ENCODE data around the gene DNASE1L2.
"Not testable (repeated sequence)": the region's sequence is repeated elsewhere in the genome, so short reads cannot be mapped to it uniquely, and the experiment has no call there.

DNASE1L2 gene, protein sequence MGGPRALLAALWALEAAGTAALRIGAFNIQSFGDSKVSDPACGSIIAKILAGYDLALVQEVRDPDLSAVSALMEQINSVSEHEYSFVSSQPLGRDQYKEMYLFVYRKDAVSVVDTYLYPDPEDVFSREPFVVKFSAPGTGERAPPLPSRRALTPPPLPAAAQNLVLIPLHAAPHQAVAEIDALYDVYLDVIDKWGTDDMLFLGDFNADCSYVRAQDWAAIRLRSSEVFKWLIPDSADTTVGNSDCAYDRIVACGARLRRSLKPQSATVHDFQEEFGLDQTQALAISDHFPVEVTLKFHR

GRCh38 chr16:2236337-2237101 lies at the start of gene DNASE1L2:
DNASE1L2 (plus strand) TSS chr16:2236444; CDS start chr16:2236817, 373 bp downstream.
- DNase-seq, result no peak

GRCh38 chr16:2186505-2186904 lies 49.7 kb upstream of the DNASE1L2 start:
- DNase-seq, result no peak

DNA sequence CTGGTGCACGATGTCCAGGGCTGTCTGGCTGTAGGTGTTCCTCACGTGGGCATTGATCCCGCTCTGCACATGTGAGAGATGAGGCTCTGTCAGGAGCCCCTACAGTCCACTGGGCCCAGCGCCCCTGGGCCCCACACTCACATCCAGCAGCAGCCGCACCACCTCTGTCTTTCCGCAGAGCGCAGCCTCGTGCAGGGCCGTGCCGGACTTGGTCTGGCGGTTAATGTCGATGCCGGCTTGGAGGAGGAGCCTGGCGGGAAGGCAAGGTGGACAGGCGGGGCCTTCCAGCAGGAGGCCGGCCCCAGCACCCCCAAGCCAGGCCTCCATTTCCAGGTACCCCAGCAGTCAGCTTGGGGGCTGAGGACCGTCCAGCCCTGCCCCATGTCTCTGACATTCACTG lies 49.0 kb upstream of the DNASE1L2 start:
- no peak for DNase-seq

- no peak for DNase-seq
Measured at GRCh38 chr16:2188395-2188794, 47.8 kb upstream of the DNASE1L2 start.

DNA sequence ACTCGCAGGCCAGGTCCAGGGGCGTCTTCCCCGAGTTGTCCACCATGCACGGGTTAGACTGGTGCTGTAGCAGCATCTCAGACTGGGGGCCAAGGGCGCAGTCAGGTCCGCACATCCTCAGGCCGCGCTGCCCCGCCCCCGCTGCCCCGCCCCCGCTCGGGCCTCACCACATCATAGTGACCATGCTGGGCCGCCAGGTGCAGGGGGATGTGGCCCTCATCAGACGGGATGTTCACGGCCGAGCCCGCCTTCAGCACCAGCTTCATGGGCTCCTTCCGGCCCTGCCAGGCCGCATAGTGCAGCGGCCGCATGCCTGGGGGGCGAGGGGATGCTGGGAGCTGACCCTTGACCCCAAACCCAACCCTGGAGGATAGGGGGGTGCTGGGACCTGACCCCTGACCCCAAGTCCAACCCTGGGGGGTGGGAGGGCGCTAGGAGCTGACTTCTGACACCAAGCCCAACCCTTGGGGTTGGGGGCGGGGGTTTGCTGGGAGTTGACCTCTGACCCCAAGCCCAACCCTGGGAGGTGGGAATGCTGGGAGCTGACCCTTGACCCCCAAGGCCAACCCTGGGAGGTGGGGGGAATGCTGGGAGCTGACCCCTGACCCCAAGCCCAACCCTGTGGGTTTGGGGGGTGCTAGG lies 46.9 kb upstream of the DNASE1L2 start:
- DNase-seq, result no peak

DNA sequence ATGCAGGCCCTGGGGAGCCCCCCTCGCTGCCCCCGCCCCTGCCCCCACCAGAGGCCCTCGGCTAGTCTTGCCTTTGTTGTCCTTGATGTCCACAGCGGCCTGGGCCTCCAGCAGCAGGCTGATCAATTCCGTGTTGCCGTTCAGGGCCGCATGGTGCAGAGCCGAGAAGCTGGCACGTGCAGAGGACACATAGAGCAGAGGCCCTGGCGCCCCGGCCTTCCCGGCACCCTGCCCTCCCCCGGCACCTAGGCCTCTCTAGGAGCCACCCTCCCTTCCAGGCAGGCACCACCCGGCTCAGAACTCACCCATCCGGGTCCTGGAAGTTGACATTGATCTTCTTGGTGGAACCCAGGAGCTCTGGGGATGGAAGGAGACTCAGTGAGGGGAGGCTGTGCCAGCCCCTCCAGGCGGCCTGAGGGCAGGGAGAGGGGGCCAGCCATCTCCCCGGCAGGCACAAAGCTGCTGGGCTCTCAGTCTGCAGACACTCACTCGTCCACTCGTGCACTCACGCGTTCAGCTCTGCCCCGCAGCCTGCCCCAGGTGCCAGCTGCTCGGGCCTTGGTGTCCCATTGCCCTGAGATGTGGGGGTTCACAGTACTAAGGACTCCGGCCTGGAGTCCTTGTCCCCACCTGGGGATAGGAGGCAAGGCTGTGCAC lies 46.1 kb upstream of the DNASE1L2 start:
- no peak for DNase-seq

DNA sequence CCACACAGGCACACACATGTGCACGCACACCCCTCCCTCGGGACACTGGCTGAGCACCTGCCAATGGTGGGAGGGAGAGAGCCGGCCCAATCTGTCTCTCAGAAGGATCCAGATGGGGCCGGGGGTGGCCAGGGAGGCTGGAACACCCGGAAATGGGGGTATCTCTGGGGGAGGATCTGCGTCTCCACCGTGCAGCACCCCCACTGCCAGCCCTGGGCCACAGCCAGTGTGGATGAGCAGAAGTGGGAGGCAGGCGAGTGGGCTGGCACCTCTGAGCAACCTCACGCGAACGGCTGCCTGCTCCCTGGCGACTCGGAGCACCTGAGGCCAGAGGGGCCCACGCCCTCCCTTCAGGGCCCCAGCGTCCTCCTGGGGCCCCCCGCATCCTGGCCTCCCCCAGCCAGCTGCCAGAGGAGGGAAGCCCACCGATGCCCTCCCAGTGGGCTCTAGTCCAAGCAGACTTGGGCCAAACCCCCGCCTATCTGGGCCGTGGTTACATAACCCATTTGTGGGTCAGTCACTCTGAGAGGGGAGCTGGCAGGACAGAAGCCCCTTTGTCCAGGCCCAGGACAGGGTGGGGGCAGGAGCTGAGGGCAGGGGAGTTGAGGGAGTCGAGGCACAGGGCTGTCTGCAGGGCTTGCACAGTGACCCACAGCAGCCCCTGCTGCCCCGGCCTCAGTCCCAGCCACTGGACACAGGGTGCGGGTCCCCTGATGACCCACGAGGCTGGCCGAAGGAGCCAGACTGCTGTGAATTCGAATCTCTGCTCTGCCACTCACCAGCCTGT lies 45.4 kb upstream of the DNASE1L2 start:
- no peak for DNase-seq

- no peak for DNase-seq
Measured at GRCh38 chr16:2191446-2191706, 44.9 kb upstream of the DNASE1L2 start.

GRCh38 chr16:2194166-2194834 lies 41.9 kb upstream of the DNASE1L2 start:
- DNase-seq, result peak in 2 of 3 experiments; percentile 37 to 73

DNA sequence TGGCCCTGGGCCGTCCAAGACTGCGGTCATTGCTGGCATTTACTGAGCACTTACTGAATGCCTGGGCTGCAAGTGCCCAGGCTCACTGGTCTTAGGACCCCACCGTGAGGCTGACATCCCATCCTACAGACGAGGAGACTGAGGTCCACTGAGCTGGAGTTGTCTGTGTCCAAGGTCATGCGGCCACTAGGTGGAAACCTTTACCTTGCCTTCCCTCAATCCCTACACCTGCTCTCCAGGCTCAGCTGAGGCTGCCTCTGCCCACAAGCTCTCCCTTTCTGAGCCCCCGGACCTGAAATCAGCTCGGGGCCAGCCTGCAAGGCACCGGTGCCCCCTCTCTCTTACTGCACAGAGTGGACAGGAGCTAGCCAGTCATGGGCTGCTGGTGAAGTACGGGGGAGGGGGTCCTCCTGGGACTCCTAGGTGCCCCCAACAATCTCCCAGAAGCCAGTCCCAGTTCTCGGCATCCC lies 41.4 kb upstream of the DNASE1L2 start:
- peak; percentile 64 to 82 (median 74) for DNase-seq

DNA sequence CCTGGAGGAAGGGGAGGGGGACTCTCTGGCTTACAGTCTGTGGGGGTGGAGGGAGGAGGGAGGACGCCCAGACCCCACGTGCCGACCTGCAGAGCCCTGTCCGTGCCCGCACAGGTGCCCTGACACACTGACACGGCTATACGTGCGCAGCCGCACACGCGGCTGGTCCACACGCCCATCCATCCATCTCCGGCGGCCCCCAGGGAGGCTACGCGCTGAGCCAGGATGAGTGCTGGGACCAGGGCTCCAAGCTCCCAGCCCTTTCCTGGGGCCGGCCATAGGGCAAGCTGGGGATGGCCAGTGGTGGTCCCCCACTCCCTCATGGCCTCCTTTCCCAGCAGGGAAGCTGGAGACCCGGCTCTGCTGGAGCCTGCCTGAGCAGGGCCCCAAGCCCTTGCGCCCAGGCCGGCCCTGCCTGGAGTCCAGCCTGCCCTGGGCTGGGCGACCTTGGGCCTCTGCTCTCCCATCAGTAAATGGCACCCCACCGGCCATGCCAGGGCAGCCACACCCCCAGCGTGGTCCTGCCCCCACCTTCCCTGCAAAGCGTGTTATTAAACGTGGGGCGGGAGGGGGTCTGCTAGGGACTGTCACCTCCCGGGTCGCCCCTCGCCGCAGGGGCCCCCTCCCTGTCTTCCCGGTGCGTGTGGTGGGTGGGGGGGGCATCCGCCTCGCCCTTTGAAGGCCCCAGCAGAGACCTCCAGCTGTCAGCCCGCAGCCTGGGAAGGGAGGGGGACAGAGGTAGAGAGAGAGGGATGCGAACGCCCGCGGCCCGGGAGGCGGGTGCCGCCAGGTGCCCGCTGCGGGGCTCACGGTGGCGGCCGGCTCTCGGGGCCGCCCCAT lies 40.7 kb upstream of the DNASE1L2 start:
- DNase-seq, result peak in 1 of 3 experiments; percentile 37

DNA sequence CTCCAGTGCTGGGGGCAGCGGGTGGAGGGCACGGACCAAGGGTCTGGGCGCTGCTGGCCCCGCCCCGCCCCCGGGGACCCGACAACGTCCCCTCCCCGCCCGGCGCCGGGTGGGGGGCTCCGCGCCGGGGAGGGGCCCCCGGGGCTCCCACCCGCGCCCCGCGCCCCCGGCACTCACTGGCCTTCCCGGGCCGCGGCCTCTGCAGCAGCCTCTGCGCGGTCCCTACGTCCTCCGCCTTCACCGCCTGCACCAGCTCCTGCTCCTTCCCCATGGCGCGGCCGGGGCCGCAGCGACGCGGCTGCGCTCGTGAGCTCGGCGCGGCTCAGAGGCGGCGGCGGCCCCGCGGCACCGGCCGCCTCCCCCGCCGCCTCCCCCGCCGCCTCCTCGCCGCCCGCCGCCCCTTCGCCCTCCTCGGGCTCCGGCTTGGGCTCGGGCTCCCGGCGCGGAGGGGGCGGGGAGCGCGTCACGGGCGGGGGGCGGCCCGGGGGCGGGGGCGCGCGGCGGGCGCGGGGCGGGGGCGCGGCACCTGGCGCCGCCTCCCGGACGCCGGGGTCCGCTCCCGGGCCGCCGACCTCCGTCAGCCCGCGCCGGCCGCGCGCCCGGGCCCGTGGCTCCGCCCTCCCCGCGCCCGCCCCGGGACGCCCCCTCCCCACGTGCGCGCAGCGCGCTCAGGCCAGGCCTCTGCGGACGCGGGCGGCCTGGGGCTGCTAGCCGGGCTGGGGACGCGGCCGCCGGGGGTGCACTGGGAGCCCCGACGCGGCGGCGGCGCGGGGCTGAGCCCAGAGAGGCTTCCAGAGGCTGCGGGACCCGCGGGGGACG lies 39.9 kb upstream of the DNASE1L2 start, which contains the start of gene CASKIN1:
Gene CASKIN1 (minus strand): TSS at position 444 of the 819 bp plus-strand sequence. CDS start 173 bp downstream, at position 271.
- DNase-seq, result peak; percentile 31 to 52 (median 45)

DNA sequence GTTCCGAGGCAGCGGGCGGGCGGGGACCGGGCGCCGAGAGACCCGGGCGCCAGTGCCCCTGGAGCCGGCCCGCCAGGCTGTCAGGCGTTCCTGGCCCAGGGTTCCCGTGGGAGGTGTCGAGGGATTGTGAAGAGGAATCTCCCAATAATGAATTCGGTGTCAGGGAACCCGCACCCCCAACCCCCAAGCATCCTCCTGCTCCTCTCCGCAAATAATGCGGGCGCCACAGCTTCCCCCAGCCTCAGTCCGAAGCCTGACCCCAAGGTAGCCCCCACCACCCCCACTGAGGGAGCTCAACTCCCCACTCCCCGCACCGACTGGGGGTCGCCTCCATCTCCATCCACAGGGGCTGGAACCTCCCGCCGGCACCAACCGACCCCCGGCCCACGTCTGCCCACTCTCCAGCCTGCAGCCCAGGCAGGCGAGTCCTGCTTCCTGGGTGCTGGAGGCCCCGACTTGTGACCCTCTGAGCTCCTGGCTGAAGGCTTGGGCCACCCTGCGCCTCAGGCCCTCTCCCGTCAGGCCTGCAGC lies 39.2 kb upstream of the DNASE1L2 start:
- no peak for DNase-seq

- no peak for DNase-seq
Measured at GRCh38 chr16:2197765-2198164, 38.5 kb upstream of the DNASE1L2 start.

GRCh38 chr16:2198283-2198682 lies 38.0 kb upstream of the DNASE1L2 start:
- no peak for DNase-seq

DNA sequence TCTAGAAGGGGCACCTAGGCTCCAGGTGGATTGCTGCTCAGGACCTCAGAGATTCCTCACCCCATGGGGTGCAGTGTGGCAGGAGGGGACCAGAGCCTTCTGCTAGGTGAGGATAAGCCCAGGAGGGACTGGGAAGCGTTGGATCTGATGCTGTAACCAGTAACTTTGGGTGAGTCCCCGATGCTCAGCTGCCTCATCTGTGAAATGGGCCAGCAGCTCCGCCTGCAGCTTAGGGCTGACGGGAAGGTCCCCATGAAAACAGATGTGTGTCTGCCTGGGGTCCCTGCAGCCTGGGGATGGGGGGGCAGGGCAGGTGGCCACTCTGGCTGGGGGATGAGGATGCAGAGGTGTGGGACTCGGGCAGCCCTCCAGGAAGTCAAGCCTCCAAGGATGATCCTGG lies 37.1 kb upstream of the DNASE1L2 start:
- no peak for DNase-seq

DNA sequence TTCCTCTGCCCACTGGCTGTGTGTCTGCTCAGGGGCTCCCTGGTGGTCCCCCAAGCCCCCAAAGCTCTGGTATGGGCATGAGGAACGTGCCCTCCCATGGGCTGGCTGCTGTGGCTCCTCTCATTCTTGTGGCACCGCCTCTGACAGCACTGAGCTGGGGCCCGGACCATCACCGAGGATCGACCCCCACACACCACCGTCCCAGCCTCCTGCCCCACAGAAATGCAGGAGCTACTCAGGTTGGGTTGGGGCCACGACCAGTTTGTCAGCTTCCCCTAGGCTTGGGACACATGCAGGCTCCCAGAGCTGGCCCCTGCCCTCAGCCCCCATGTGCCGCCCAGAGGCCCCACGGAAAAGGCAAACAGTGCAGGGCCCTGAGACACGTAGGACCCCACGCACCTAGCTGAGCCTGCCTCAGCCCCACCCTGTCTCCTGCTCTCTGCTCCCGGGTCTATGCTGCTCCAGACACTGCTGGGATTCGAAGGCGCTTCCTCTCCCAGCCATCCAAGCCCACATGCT lies 36.6 kb upstream of the DNASE1L2 start:
- no peak for DNase-seq

DNA sequence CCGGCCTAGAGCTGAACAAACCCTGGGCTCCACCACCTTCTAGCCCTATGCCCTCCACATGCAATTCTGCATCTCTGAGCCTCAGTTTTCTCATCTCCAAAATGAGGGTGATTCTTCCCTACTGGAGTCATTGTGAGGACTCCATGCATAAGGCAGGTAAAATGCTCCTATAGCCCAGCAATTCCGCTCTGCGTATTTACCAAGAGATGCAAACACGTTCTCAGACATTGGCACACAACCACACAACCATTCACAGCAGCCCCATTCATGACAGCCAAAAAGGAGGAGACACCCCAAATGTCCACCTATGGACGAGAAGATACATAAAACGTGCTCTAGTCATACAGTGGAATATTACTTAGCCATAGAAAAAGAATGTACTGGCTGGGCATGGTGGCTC lies 35.9 kb upstream of the DNASE1L2 start:
- no peak for DNase-seq

- not testable (repeated sequence) for DNase-seq
Measured at GRCh38 chr16:2203119-2203688, 33.0 kb upstream of the DNASE1L2 start.
